Activated naive CD4-positive, alpha-beta T cell (primary cell): Measurements from ENCODE around the gene DPEP3.

Experiments used
- DNase-seq, 4 experiments: peaks; one replicate each; lab custom pipeline; 2025; lab: John Stamatoyannopoulos, UW

Gene DPEP3

DNA sequence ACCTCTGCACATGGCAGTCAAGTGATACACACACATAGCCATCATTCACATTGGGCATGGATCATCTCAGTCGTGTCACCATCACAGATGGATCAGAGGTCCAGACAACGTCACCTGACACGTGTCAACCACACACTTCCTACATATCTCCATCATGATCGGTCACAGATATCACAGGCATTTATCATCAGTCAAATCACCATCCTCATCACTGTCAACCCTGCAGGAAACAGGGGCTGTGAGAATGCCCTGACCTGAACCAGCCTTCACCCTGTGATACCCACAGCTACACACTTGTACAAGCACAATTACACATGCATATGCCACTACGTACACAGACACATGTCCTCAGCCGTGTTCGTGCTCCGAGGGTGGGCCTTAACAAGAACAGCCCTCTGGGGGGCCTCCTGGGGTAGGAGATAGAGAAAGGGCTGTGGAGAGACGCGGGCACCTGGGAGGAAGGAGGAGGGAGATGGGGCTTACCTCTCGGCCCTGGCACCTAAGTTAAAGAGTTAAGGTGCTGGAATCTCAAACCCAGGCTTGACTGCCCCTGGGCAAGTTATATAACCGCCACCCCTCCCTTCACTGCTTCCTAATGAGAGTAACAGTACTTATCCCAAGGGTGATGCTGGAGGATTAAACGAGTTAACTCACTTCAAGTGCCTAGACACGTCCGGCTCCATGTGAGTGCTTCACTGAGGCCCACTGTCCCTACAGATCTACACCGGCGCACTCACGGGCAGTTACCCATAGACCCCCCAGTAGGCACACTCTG, 12.9 kb downstream of the DPEP3 start:
- peak in 1 of 4 experiments; percentile 10 for DNase-seq

DNA sequence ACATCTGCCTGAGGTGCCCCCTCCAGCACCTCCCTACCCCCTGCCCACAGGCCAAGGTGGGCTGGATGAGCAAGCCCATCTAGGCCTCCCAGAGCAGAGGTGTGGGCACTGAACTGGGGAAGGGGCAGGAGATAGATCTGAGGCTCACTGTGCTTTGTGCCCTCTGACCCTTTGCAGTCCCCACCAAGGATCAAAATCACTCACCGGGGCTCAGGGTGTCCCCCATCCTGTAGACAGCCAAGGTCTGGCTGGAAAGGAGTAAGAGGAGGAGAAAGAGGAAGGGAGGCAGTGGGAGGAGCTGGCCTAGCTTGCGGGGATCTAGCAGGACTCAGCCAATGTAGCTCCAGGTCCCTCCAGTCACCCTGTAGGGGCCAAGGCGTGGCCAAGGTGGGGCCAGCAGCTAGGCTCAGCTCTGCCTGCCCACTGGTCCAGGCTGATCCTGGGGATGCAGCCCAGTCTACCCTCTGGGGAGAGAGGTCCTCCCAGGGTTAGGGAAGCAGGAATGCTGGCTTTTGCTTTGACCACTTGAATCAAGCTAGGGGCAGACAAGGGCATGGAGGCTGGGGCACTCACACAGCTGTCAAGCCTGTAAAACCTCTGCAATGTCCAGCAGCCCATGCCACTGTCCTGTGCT, 13.6 kb downstream of the DPEP3 start:
- no peak for DNase-seq

- DNase-seq, result no peak
Measured at GRCh38 chr16:67965668-67966548, 14.4 kb downstream of the DPEP3 start.

GRCh38 chr16:67964477-67965131, 15.7 kb downstream of the DPEP3 start:
- no peak for DNase-seq

DNA sequence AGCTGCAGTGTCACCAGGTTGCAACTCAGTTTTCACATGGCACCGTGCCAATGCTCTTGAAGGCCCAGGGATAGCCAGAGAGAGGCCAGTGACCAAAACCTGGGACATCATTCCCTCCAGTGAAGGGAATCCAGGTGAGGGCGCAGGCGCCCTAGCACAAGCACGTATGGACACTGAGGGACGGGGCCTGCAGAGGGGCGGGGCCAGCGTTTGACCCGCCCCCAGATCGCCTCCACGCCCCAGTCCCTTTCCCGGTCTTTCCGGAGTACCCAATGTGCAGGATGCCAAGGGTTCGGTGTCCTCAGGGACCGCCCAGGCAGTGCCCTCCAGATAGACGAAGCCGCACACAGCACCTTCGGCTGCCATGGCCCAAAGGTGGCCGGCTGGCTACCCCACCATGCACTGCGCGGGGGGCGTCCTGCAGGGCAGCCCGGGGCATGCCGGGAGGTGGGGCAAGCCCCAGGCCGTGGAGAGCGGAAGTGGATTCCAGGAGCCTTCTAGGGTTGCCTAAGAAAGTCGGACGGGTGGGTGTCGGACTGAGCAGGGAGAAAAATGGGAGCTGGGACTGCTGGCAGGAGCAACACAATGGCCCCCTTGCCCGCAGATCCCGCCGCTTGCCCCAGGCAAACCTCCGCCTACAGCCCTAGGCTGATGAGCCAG, 16.5 kb downstream of the DPEP3 start:
- no peak for DNase-seq

GRCh38 chr16:67963292-67963661, 17.0 kb downstream of the DPEP3 start:
- no peak for DNase-seq

- no peak for DNase-seq
Measured at GRCh38 chr16:67962135-67962534, 18.2 kb downstream of the DPEP3 start.

DNA sequence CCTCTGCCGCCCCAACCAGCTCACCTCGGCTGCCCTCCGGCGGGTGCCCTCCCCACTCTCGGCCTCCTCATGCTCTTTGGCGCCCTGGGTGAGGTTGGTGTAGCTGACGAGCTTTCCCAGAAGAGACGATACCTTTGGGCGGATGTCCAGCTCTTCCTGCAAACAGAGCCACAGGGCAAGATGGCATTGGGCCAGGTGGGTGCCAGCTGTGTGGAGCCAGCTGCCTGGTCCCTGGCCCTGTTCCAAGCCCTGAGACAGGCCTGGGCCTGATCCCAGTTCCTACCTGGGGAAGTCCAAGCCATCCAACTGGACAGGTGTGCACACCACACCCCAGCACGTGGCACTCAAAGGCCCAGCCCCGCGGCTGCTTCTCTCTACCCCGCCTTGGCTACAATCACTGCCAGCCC, 18.7 kb downstream of the DPEP3 start:
- no peak for DNase-seq

DNA sequence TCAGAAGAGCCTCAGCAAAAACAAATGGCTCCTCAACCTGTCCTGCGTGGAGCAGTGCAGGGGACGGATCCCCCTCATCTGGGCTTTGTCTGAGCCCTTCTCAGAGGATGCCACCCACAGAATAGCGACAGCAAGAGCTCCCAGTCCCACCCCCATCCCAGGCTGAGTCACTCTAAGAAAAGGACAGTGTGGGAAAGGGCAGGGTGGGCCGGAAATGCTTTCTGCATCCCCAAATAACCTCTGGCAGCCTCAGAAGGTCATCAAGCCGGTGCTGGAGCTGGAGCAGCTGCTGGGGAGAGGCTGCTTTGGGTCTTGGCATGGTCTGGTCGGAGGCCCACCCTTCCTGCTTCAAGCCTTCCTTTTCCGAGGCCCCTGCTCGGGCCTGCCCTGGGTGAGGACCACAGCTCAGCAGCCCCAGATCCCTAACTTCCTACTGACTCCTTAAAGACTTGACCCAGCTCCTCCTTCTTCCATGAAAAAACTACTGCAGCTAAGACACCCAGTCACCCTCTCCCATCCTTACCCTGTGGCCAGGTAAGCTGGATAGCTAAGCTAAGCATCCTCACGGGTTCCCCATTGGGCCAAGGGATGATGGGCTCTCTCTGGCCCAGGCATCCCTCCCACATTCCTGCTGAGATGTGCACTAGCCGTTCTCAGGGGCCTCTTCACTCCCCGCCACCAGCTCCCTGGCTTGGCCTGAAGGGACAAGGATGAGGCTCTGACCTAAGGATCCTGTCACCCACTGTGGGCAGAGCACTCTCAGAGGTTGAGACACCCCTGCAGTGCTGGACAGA, 20.6 kb downstream of the DPEP3 start:
- DNase-seq, result no peak

- DNase-seq, result no peak
Measured at GRCh38 chr16:67957622-67958021, 22.7 kb downstream of the DPEP3 start.

GRCh38 chr16:67954421-67955196, 25.7 kb downstream of the DPEP3 start:
- no peak for DNase-seq

DNA sequence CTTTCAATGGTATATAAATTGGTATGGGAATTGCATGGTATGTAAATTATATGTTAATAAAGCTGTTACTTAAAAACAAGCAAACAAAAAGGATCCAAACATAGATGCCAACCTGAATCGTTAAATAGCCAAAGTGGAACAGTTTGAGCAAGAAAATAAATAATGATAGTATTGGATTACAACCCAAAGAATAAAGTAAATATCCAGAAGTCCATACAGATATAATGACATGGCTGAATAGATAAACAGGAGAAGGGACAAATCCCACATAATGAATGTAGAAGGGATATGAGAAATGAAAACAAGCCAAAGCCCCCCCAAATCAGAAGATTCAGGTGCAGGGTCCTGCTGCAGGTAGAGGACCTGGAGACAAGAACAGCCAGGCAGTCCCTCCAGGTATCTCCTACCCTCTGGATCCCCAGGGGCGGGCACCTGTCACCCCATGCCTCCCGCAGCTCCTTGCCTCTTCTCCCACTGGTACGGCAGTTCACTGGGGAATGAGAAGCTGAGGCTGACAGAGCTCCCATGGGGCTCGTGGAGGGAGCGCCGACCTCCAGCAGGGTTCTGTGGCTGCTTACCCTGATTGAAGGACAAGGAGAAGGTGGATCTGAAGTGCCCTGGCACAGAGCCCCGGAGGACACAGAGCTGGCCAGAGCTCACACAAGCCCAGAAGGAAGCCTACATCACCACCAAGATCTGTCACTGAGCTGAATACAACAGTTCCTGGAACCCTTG, 26.5 kb downstream of the DPEP3 start:
- no peak for DNase-seq

DNA sequence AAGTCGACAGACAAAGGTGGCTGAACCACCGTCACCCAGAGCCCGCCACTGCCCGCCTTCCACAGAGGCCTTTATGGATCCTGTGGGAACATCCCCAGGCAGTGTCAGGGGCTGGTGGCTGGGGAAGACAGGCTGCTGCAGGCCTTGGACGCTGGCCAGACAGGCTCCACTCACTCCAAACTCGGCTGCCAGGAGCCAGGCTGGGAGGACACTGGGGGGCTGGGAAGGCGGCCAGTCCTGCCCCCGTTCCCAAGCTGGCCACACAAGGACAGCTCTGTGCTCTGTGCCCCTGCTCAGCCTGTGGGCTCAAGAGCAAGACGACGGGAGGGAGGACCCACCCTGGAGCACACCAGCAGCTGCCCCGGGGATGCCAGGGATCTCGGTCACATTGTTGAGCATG, 28.8 kb downstream of the DPEP3 start:
- no peak for DNase-seq

DNA sequence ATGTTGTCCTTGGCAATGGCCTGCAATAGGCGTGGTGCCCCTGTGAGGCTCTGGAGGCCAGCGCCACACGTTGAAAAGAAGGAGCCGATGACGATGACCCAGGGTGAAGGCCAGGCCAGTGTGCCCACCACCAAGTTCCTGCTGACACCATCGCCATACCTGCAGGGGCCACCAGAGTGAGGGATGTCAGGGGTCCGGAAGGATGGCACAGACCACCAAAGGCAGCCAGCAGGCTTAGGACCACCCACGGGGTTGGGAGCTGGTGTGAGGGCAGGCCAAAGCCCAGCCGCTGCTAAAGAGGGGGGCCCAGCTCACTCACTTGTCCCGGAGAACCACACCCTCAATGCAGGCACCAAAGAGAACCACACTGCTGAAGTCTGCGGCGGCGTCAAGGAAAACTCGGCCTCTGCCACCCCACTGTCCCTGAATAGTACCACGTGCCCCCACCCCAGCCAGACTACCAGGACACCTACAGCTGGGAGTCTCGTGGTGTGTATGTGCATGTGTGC, 29.9 kb downstream of the DPEP3 start:
- no peak for DNase-seq

DNA sequence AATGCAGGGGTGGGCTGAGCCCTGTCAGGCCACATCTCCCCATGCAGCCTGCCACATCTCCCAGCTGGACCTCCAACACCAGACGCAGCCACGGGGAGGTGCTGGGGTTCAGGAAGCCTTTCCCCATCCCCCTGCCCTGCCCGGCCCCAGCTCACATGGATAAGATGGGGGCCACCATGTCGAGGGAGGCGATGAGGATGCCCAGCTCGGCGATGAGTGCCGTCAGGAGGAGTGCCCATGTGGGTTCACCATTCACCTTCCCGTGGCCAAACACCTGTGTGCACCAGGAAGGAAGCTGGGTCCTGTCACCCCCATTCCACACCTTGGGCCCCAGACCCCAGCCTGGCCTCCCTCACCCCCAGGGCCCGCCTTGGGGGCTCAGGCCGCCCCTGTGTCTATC, 30.7 kb downstream of the DPEP3 start:
- no peak for DNase-seq

- no peak for DNase-seq
Measured at GRCh38 chr16:67948015-67948414, 32.3 kb downstream of the DPEP3 start.

GRCh38 chr16:67946966-67947558, 33.2 kb downstream of the DPEP3 start:
- DNase-seq, result no peak

GRCh38 chr16:67946128-67946569, 34.1 kb downstream of the DPEP3 start:
- no peak for DNase-seq
